Measurements from ENCODE around the gene TSPYL6. TPM values are rescaled to one million over a fixed set of nuclear protein-coding genes. Genes with fewer than 3 reads are reported as not detected.
A peak's percentile ranks its signal among the peaks of the same experiment; 100 is the strongest.

TSPYL6 gene
- total RNA-seq, 4 donors from 2014 or later = 0.32 TPM; not detected in 3

DNA sequence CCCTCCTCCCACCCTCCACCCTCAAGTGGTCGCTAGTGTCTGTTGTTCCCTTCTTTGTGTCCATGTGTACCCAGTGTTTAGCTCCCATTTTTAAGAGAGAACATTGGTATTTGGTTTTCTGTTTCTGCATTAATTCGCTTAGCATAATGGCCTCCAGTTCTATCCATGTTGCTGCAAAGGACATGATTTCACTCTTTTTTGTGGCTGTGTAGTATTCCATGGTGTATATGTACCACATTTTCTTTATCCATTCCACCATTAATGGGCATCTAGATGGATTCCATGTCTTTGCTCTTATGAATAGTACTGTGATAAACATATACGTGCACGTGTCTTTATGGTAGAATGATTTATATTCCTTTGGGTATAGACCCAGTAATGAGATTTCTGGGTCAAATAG is 42.9 kb downstream of the TSPYL6 start:
- DNase-seq (ENCODE audit: low spot score) (no peak), ATAC-seq (ENCODE audit: low FRiP score) (no peak)
- TF ChIP-seq, protein P1, sequence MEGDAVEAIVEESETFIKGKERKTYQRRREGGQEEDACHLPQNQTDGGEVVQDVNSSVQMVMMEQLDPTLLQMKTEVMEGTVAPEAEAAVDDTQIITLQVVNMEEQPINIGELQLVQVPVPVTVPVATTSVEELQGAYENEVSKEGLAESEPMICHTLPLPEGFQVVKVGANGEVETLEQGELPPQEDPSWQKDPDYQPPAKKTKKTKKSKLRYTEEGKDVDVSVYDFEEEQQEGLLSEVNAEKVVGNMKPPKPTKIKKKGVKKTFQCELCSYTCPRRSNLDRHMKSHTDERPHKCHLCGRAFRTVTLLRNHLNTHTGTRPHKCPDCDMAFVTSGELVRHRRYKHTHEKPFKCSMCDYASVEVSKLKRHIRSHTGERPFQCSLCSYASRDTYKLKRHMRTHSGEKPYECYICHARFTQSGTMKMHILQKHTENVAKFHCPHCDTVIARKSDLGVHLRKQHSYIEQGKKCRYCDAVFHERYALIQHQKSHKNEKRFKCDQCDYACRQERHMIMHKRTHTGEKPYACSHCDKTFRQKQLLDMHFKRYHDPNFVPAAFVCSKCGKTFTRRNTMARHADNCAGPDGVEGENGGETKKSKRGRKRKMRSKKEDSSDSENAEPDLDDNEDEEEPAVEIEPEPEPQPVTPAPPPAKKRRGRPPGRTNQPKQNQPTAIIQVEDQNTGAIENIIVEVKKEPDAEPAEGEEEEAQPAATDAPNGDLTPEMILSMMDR (IDR thresholded peaks at IDR 0.05) = no peak

GRCh38 chr2:54212456-54212855 is 43.6 kb downstream of the TSPYL6 start:
- ATAC-seq (ENCODE audit: low FRiP score) (peak; percentile 80), DNase-seq (ENCODE audit: low spot score) (no peak)
- TF ChIP-seq, protein P1 (IDR thresholded peaks at IDR 0.05) = no peak

- ATAC-seq (ENCODE audit: low FRiP score) (no peak), DNase-seq (ENCODE audit: low spot score) (no peak)
- TF ChIP-seq, protein P1 (IDR thresholded peaks at IDR 0.05) = no peak
Observed at GRCh38 chr2:54209379-54209778, 46.6 kb downstream of the TSPYL6 start.

GRCh38 chr2:54208364-54209240 is 47.4 kb downstream of the TSPYL6 start:
- TF ChIP-seq, protein P1 (IDR thresholded peaks at IDR 0.05) = no peak
- no peak for ATAC-seq (ENCODE audit: low FRiP score)
- DNase-seq (ENCODE audit: low spot score) = no peak

DNA sequence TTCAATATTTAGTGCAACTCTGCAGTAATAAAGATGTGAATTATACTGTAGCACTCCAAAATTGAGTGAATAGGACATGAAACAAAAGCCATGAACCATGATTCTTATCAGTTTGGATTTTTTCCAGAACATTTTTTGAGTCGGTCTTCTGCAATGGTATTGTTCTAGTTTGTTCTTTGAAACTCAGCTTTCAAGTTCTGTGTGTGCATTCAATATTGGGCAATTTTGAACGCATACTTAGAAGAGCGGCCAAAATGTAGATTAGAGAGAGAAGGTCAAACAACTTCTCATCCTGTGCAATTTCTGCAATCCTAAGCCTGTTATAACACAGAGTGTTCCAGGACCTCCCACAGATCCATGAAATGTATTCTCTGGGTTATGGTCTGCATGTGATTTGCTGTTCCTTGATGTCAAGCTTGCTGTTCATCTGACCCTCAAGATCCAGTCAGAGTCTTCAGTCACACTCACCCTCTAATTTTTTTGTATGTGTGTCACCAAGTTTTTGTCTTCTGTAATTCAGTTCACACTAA is 48.3 kb downstream of the TSPYL6 start:
- DNase-seq (ENCODE audit: low spot score) = no peak
- TF ChIP-seq, protein P1 (IDR thresholded peaks at IDR 0.05) = no peak
- ATAC-seq (ENCODE audit: low FRiP score) = peak; percentile 72

- DNase-seq (ENCODE audit: low spot score) = no peak
- ATAC-seq (ENCODE audit: low FRiP score) = no peak
- TF ChIP-seq, protein P1 (IDR thresholded peaks at IDR 0.05) = no peak
Observed at GRCh38 chr2:54206596-54206995, 49.4 kb downstream of the TSPYL6 start.

DNA sequence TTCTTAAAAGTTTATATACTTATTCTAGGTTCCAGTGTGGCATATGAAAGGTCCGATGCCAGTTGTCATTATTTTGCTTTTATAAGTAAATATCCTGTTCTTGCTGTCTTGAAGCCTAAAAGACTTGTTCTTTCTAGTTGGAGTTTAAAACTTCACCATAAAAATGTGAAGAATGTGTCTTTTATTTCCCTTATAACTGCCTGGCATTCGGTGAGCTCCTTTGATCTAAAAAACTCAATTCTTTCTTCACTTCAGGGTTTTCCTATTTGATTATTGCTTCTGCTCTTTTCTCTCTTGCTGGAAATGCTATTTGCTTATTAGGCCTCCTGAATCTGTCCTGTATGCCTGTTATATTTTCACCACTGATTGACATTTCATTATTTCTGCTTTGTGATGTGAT is 51.6 kb downstream of the TSPYL6 start:
- DNase-seq (ENCODE audit: low spot score) (no peak), ATAC-seq (ENCODE audit: low FRiP score) (no peak)
- TF ChIP-seq, protein P1 (IDR thresholded peaks at IDR 0.05) = no peak

Data from omental fat pad (tissue), 4 donors.